HG02588 (cell line): ENCODE data around the gene NTRK3.

ENCODE experiments used
- ATAC-seq: cut with Tn5 transposase; IDR thresholded peaks from one replicate; pipeline ENCODE4 v1.9.1; 2021; ENCODE audit warnings: mild to moderate bottlenecking, moderate library complexity; ENCODE audit not compliant: unreplicated experiment

NTRK3 gene

DNA sequence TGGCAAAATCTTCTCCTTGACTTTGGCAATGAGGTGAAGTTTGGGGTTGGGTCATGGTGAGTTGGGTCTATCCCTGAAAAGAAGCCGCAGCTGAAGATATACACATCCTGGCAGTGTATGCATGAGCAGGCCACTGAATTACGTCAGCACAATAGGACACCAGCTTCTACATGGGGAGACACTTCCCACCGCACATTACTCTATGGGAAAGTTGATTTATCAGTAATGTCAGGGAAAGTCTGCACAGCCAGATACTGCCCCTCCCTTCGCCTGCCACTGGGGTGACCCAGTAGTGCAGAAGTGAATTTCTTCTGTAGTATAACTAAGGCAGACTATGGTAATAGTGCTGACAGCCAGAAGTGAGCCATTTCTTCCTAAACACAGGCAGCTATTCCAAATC, 245.0 kb downstream of the NTRK3 start:
- ATAC-seq, result no peak

DNA sequence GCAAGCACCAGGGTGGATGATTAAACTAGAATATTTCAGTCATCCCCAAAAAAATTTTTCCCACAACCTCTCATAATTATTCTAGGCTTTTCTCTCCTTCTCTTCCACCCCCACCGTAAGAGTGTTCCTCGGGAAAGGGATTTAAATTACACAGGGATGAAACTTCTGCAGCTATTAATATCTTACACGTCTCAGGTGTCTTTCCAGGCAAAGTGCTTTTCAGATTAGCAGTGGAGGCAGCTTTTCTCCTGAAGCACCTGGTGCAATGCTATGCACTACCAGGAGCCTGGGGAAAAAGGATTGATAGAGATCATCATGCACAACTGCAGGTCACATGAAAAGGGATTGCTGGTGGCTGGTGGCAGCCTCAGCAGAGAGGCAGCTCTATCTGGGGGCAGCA, 250.4 kb downstream of the NTRK3 start:
- no peak for ATAC-seq

DNA sequence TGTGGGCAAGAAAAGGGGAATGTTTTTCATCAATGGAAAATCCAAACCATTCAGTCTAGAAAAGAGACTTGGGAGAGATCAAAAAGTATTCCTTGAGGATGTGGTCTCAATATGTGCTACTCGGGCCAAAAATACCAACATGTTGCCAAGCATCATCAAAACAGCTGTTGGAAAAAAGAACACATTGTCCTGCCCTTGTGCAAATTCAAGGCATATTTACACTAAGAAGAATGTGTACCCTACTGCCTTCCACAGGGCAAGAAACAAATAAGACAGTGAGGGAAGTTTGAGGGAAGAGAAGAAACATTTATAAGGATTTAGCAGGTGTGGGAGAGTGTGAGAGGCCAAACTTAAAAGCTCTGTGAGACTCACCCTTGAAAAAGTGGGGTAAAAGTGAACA, 252.1 kb downstream of the NTRK3 start:
- no peak for ATAC-seq

DNA sequence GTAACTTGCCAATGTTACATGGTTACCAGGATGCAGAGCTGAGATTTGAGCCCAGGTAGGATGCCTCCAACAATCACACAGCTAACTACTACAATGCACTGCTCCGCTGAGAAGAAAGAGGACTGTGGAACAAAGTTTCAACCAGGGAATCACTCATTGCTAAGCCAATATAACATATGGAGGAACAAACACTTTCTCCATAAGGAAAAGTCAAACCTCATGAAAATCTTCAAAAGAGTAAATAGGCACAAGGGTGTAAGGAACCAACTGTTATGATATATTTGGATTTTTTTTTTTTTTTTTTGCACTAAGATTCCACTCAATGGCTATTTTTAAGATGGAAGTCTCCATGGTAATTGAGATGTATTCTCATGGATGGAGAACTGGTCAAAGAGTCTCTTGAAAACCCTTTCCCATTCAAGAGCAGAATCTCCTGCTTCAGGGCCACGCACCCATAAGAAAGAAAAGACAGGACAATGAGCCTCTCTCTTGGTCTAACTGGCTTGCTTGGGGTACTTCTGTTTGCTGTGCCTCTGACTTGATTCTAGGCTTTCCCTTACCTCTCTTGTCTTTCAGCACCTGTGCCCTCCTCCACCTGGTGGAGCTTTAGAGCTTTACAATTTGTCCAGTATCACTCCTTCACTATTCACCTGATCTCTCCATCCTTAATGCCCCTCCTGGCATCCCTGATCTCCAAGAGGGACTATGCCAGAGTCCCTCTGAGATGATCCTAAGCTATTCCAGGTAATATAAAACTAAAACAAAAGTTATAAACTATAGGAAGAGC, 252.8 kb downstream of the NTRK3 start:
- no peak for ATAC-seq

DNA sequence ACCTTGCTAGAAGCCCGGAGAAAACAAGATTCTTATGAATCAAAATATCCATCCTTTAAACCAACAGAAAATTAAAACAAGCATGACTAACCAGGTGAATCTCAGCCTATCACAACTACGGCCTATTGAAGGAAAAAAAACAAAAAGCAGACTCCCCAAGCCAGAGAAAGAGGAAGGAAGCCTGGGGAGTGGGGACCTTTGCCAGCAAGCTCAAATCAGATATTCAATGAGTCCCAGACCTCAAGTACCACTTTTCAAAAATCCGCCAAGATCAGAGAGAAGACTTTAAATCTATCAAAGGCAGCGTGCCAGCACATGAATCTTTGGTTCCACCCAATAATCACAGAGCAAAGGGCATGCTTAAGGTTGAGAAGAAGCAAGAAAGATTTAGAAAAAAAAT, 253.8 kb downstream of the NTRK3 start:
- ATAC-seq, result no peak

DNA sequence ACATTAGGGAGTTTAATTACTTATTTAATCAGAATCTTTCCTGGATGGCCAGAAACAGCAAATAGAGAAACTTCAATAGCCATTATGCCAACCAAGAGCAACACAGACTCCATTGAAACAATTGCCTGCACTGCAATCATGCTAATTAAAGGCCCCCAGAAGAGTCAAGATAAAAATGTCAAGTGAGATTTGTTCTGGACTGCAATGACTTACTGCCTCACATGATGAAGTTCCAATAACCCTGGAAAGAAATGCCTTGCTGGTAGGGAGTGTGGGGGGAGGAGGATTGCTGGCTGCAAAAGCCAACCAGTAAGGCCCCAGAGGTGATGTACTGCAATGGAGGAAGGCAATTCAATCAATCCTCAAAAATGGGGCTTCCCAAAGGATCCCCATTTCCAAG, 257.9 kb downstream of the NTRK3 start:
- ATAC-seq, result no peak

DNA sequence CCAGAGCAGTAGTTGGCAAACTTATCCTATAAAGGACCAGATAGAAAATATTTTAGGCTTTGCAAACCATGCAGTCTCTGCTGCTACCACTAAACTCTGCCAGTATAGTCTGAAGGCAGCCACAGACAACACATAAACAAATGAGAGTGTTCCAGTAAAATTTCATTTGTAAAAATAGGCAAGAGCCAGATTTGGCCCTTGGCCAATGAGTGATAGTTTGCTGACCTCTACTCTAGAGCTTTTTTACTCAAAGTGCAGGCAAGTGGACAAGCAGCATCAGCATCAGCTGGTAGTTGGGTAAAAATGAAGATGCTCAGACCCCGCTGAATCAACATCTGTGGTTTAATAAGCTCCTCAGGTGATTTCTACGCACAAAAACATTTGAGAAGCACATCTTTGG, 269.8 kb downstream of the NTRK3 start:
- ATAC-seq, result no peak

DNA sequence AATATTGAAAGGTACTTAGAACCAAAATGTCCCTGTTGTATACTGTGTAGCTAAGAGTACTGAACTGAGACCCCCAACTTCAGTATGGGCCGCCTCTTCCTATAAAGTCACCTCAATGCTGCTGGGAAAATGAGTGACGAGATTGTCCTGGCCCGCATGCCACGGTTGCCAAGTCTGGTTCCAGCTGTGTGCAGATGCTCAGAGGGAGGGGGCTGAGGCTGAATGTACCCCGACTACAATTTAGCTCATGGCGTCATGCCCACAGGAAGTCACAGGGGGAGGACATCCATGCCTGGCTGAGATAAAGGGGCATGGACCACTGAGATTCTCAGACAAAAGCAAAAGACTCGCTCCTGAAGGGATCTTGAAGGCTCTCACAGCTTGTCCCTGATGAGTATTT, 271.1 kb downstream of the NTRK3 start:
- no peak for ATAC-seq

DNA sequence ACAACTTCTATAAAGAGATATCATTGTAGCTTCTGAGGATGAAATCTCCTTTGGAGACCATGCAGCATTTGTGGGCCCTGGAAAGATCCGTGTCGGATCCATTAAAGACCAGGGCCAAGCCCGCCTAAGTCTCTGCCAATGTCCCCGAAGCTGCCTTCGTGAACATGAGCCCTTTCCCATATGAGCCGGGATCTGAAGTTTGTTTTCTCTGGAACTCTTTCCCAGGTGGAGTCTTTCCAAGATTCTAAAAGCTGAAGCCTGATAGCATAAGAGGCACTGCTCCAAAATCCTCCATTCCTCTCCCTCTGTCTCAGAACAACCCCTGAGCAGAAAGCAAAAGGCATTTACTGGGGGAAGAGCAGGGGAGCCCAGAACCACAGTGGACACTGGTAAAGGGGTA, 274.6 kb downstream of the NTRK3 start:
- no peak for ATAC-seq

DNA sequence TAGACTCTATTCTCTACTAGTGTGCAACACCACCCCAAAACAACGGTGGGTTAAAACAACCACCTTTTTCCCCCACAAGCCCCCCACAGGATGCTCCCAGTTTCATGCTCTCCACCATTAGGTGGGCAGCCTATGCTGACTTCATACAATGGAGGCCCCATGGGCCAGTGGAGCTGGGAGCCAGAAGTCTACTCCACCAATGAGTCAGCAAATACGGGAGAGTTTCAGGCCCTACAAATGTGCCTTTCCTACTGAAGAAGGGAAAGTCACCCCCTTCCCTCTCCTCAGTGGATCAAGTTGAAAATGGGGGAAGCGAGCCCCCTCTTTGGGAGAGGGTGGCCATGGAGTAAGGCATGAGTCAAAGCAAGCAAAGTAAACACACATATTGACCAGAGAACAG, 278.6 kb downstream of the NTRK3 start:
- no peak for ATAC-seq

DNA sequence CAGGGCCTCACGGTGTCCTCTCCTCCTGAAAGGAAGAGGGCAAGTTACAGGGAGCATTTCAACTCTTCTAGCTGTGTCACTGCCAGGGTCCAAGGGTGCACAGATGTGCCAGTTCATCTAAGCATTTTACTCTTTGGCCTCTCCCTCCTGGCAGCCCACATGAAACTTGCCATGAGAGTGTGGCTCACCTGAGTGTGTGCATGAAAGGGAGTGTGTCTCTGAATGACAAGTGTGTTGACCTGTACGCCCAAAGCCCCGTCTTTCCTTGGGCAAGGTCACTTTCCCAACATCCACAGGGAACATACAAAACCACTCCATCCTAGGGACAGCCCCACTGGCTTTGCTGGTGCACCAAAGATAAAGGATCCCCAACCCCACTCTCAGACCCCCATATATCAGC, 280.0 kb downstream of the NTRK3 start:
- ATAC-seq, result no peak

DNA sequence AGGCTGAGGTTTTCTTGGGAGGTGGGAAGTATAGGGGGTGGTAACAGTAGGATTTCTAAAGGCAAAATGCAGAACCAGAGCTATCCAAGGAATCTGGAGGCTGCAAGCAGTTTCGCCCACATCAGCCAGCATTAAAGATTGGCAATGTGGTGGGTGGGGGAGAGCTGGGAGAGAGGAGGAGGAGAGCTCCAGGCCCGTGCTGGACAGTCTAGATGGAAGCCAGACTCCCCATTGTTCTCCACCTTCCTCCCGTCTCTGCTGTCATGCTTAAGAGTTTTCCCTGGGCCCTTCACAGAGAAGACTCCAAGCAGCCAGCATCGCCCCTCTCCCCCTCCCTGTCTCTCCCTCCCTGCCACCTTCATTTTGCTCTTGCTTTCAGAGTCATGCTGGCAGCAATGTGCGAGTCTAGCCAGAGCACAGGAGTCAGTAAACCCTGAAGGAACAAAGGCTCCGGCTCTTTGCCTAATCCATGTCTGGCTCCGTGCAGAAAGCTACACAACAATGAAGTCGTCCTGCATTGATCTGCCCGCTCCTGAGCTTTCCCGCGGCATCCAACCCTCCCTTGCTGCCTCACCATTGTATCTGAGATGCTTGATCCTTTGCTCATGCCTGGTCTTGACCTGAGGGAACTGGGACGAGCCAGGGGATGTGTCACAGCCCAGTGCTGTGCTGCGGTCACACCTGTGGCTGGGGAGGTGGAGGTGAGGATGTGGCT, 282.9 kb downstream of the NTRK3 start:
- no peak for ATAC-seq

DNA sequence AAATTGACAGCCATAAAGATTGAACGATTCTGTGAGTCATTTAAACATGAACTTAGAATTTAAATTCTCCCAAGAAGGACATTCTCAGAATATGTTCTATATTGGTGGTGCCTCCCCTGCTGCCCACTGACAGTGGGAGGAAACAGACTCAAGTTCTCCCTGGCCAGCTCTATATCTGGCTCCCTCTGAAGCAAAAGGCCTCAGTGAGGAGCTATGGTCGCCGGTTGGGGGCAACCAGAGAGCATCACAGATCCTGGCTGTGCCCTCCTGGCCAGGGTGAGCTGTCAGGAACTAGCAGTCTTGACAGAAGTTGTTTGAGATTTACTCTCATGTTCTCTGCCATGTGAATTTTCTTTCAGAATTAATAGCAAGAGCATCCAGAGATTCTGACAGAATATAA, 285.5 kb downstream of the NTRK3 start:
- ATAC-seq, result no peak

DNA sequence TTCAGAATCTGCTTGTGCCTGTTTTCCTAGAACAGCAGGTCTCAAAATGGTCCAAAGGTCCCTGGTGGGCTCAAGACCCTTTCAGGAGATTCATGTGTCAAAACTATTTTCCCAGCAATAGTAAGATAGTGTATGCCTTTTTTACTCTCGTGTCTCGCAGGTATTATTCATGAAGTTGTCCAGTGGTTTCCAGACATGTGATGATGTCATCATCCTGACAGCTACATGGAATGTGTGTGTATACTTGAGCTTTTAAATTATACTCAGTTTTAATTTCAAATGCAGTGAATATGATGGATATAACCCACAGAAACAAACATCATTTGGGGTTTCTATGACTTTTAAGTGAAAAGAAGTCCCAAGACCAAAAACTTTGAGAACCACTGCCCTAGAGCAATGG, 288.6 kb downstream of the NTRK3 start:
- ATAC-seq, result no peak

DNA sequence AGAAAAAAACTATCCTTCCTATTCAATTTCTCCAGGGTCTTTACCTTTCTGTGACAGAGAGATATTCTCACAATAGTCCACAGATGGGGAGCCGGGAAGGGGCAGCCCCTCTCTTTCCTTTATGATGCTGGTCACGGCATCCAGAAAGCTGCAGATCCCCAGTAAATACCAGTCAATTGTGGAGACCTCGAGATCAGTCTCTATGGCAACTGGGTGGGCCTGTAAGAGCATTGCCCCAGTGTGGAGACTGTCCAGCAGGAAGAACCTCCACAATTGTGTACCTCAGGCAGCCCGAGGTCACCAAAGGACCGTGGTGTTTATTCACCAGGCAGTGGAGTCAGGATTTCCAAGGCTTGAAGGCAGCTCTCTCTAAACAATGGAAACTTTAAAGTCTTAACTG, 291.2 kb downstream of the NTRK3 start:
- ATAC-seq, result no peak

DNA sequence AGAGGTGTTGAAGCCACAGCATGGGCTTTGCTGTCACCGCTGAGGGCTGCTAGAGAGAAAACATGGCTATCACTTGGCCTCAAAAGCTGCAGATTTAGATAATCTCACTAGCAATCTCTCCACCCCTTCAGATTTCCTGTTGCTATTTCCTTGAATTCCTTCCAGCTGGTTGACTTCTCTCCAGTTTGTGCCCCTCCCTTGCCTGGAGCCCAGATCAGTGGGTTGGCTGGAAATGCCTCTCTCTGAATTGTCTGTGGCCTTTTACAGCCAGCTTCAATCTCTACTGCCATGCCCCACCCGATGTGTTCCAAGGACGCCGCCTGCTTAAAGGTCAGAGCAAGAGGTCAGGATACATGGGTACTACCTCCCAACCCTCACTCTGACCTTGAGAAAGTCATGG, 294.1 kb downstream of the NTRK3 start:
- ATAC-seq, result no peak

DNA sequence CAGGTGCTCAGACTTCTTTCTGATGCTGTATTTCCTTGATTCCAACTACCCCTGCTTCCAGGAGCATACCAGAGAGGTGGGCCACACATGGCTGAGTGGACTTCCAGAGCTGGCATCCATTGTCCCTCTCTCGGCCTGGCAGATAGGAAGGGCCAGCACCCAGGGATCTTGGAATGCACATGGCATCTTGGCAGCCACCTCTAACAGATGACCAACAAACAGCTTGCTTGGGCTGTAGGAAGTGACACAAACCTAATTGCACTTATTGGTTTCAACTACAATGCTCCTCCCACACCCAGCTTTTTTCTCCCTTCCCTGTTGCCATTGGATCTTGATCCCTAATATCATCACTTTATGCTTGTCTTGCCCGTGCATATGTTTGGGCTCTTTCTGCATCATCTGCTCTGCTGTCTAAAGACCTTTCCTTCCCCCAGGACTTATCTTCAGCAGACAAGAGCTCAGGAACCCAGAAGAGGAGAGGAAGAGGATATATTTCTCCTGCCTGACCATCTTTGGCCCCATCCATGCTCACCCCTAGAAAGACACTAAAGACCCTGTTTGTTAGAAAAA, 294.6 kb downstream of the NTRK3 start:
- no peak for ATAC-seq

DNA sequence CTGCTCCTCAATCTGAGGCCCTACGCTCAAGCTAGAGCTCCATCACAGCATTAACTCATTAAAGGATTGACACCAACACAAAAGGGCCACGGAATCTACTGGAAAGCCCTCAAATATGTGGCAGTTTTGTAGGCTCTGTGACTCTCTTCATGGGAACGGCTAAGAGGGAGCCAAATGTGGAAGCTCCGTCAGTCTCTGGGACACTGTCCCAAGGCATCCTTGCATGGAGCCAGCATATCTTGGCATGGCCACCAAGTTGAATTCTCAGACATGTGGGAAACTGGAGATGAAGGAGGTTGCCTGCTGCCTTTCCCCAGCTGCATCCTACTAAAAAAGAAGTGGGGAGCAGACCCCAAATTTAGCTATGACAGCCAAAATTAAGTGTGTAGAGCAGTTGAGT, 296.9 kb downstream of the NTRK3 start:
- no peak for ATAC-seq

DNA sequence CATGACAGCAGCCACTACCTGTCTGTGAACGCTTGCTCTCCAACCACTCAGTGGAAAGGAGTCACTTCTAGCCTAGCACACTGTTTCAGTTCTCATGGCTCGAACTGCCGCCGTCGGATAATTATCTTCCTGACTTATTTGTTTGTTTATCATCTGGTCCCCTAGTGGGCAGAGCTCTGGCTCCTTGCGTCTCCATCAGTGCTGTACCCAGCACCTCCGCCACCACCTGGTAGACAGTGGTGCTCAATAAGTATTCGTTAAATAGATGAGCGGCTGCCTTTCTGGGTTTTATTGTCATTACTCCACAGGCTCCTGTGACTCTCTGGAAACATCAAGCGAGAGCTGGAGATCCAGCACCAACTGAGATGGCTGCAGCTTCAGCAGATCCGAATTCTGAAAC, 297.5 kb downstream of the NTRK3 start:
- ATAC-seq, result no peak

DNA sequence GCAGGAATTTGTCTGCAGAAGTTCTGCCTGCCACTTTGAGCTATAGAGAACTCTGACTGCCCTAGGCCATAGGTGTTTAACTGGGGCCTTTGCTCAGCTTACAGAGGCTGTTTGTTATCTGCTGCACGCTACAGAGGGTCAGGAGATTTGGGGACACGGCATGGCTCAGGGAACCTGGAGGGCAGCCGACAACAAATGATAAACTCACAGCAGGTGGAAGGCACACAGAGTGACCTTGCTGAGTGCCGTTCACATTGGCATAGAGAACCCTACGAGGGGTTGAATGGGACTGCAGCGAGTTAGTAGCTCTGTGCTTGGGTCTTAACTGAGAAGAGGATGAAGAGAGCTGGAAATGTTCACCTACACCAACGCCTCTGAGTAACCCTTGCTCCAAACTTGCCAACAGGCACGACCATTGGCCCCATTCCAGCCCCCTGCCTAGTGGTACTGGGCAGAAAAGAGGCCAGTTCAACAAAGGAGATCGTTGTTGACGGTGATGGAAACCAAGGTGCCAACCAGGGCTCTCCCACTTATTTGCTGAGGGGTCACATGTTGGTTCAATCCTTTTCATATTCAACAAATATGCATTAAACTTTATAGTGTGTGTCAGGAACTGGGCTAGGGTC, 301.1 kb downstream of the NTRK3 start:
- no peak for ATAC-seq

DNA sequence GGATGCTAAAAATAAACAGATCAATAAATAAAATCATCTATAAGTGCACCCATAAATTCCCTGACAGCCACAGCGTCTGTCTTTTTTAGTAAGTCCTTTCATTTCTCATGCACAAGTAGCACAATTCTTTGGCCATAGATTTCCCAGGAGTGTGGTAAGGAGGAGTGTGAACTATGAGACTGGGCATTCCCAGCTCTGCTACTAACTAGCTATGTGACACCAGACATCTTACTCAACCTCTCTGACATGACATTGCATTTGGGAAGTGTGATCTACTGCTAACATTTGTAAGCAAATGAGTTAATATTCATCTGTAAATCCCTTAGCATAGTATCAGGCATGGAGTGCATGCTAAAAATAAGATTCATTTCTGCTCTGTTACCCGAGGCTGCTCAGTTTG, 301.7 kb downstream of the NTRK3 start:
- no peak for ATAC-seq

DNA sequence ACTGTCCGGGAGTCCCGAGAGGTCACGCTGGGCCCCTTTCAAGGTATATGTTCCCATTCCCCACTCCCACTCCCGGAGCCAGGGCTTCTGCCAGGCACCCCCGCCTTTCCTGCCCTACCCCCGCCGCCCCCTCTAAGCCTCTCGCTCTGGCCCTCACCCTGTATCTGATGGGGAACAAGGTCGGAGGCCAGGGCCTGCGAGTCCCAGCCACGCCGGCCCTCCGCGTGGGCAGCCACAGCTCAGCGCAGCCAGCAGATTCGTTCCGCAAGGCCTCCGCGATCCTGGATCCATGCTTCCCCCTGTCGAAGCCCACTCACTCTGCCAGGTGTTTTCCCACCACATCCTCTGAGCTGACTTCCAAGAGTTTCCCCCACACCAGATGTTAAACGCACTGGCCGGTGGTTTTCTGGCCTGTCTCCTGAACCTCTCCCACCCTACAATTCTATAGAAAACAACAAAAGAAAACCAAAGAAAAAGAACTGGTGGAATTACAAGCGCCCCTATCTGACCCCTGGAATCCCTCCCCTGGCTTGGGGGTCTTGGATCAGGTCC, 303.7 kb downstream of the NTRK3 start:
- no peak for ATAC-seq
